GM19372 (cell line): ENCODE results near the gene PPFIA2.

Source experiments
- ATAC-seq: cut with Tn5 transposase; IDR thresholded peaks from one replicate; pipeline ENCODE4 v1.9.1; 2021; ENCODE audit warnings: mild to moderate bottlenecking, low read depth, moderate library complexity; ENCODE audit not compliant: unreplicated experiment

The PPFIA2 gene

GRCh38 chr12:81759190-81760051 lies at the start of gene PPFIA2:
Gene PPFIA2, minus strand, starts transcription at chr12:81759350.
- no peak for ATAC-seq

GRCh38 chr12:81800298-81801148 lies 41.4 kb upstream of the PPFIA2 start:
- ATAC-seq, result no peak

- ATAC-seq, result no peak
Measured at GRCh38 chr12:81798294-81798693, 39.1 kb upstream of the PPFIA2 start.

- no peak for ATAC-seq
Measured at GRCh38 chr12:81797100-81797499, 38.0 kb upstream of the PPFIA2 start.

GRCh38 chr12:81792666-81793065 lies 33.5 kb upstream of the PPFIA2 start:
- ATAC-seq, result no peak

GRCh38 chr12:81779216-81779615 lies 20.1 kb upstream of the PPFIA2 start:
- no peak for ATAC-seq

GRCh38 chr12:81778719-81779118 lies 19.6 kb upstream of the PPFIA2 start:
- no peak for ATAC-seq

- ATAC-seq, result no peak
Measured at GRCh38 chr12:81758421-81759189, 545 bp downstream of the PPFIA2 start.

GRCh38 chr12:81757731-81758365 lies 1.3 kb downstream of the PPFIA2 start:
- ATAC-seq, result no peak

- no peak for ATAC-seq
Measured at GRCh38 chr12:81729781-81730180, 29.4 kb downstream of the PPFIA2 start.

- no peak for ATAC-seq
Measured at GRCh38 chr12:81727391-81727790, 31.8 kb downstream of the PPFIA2 start.

GRCh38 chr12:81726634-81727033 lies 32.5 kb downstream of the PPFIA2 start:
- ATAC-seq, result no peak

- ATAC-seq, result no peak
Measured at GRCh38 chr12:81723361-81723760, 35.8 kb downstream of the PPFIA2 start.

GRCh38 chr12:81722004-81722403 lies 37.1 kb downstream of the PPFIA2 start:
- no peak for ATAC-seq

GRCh38 chr12:81718616-81719015 lies 40.5 kb downstream of the PPFIA2 start:
- ATAC-seq, result no peak

- no peak for ATAC-seq
Measured at GRCh38 chr12:81712536-81712935, 46.6 kb downstream of the PPFIA2 start.

GRCh38 chr12:81705586-81705985 lies 53.6 kb downstream of the PPFIA2 start:
- no peak for ATAC-seq

- ATAC-seq, result no peak
Measured at GRCh38 chr12:81699551-81699950, 59.6 kb downstream of the PPFIA2 start.

GRCh38 chr12:81692008-81692407 lies 67.1 kb downstream of the PPFIA2 start:
- ATAC-seq, result no peak

- no peak for ATAC-seq
Measured at GRCh38 chr12:81683881-81684280, 75.3 kb downstream of the PPFIA2 start.
